ENCODE measurements around the gene BTBD2. TPM values are rescaled to one million over a fixed set of nuclear protein-coding genes. Genes with fewer than 3 reads are reported as not detected.

BTBD2 gene
- total RNA-seq, 1 donor from 2014 or later, result 118 TPM

GRCh38 chr19:2051773-2052704 is 36.5 kb upstream of the BTBD2 start:
- Mint-ChIP-seq H3K4me3 (peak overlapping the region; percentile 80), H3K36me3 (no peaks in the 10 kb centered on the region)

DNA sequence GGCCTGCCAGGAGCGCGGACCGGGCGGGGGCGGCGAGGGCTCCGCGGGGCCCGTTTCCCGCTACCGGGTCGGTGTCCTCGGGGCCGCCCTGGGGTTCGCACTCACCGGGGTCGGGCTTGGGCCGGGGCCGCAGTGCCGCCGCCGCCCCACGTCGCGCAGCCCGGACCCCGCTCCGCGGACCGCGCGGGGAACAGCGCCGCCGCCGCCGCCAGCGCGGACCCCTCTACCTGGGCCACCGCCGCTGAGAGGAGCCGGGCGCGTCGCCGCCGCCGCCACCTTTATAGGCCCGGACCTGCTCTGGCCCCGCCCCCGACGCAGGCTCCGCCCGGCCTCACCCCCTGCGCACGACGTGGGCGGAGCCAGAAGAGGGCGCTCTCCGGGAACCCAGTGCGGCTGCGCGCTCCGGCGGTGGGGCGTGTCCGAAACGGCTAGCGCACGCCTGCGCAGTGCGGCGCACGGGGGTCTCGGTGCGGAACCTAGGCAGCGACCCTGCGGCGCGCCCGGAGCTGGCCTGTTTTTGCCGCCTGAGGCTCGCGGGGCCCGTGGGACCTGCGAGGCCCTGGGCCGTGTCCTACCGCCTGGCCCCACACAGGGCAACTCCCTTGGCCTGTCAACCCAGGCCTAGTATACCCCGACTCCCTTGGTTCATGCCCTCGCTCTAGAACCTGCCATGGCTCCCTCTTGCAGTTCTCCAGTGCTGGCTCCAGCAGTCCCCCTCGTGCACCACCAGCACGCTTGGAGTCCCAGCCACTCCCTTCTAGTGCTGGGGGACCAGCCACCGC is 35.7 kb upstream of the BTBD2 start, which contains the start of gene MKNK2:
MKNK2 (minus strand) TSS at position 254 of the 782 bp plus-strand sequence. CDS start 393 bp downstream, outside the sequence.
- Mint-ChIP-seq H3K27me3 (no peaks in the 10 kb centered on the region), H3K4me1 (ENCODE audit: unreplicated experiment) (peaks cover 5% of the 10 kb centered on the region), H3K36me3 (no peaks in the 10 kb centered on the region), H3K9me3 (no peaks in the 10 kb centered on the region), H3K27ac (peak within 1 kb of the TSS; percentile 74), H3K4me3 (peak within 1 kb of the TSS; percentile 90)
- peak; percentile 99 for DNase-seq (ENCODE audit: extremely low spot score, unreplicated experiment)
- TF ChIP-seq, protein P1, sequence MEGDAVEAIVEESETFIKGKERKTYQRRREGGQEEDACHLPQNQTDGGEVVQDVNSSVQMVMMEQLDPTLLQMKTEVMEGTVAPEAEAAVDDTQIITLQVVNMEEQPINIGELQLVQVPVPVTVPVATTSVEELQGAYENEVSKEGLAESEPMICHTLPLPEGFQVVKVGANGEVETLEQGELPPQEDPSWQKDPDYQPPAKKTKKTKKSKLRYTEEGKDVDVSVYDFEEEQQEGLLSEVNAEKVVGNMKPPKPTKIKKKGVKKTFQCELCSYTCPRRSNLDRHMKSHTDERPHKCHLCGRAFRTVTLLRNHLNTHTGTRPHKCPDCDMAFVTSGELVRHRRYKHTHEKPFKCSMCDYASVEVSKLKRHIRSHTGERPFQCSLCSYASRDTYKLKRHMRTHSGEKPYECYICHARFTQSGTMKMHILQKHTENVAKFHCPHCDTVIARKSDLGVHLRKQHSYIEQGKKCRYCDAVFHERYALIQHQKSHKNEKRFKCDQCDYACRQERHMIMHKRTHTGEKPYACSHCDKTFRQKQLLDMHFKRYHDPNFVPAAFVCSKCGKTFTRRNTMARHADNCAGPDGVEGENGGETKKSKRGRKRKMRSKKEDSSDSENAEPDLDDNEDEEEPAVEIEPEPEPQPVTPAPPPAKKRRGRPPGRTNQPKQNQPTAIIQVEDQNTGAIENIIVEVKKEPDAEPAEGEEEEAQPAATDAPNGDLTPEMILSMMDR (conservative IDR thresholded peaks at IDR 0.05), result peak; percentile 60

More at GRCh38 chr19:2051773-2052704, 36.5 kb upstream of the BTBD2 start:
- Mint-ChIP-seq H3K27me3 (no peaks in the 10 kb centered on the region), H3K9me3 (no peaks in the 10 kb centered on the region), H3K27ac (peak overlapping the region; percentile 74), H3K4me1 (ENCODE audit: unreplicated experiment) (peaks cover 5% of the 10 kb centered on the region)
- DNase-seq (ENCODE audit: extremely low spot score, unreplicated experiment), result no peak
- TF ChIP-seq, protein P1 (conservative IDR thresholded peaks at IDR 0.05), result no peak

DNA sequence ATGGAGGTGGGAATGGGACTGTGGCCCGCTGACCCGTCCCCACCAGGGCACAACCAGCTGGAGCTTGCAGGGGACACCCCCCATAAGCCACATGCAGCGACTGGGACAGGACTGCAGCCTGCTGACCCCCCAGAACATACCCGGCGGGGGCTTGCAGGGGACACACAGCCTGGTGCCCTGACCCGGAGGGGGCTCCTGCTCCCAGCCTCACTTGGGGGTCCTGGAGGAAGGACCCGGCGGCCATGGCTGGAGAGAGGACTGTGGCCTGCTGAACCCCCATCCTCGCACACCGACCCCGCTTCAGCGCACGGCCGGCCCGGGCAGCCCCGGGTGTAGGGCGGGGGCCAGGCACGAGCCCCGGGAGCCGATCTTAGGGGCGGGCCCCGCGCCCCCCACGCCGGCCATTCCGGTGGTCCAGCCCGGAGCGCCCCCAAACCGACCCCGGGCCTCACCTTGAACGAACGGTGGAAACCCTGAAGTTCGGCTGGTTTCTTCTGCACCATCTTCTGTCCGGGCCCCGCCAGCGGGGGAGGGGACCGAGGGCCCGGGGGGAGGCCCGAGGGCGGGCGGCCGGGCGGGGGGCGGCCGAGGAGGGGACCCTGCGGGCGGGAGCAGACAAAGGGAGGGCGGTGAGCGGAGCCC is 35.0 kb upstream of the BTBD2 start:
- Mint-ChIP-seq H3K36me3 (no peaks in the 10 kb centered on the region), H3K4me1 (ENCODE audit: unreplicated experiment) (peaks cover 2% of the 10 kb centered on the region), H3K27ac (no peak overlapping the region), H3K4me3 (peak overlapping the region; percentile 90), H3K9me3 (no peaks in the 10 kb centered on the region), H3K27me3 (no peaks in the 10 kb centered on the region)
- DNase-seq (ENCODE audit: extremely low spot score, unreplicated experiment), result no peak
- TF ChIP-seq, protein P1 (conservative IDR thresholded peaks at IDR 0.05), result no peak

DNA sequence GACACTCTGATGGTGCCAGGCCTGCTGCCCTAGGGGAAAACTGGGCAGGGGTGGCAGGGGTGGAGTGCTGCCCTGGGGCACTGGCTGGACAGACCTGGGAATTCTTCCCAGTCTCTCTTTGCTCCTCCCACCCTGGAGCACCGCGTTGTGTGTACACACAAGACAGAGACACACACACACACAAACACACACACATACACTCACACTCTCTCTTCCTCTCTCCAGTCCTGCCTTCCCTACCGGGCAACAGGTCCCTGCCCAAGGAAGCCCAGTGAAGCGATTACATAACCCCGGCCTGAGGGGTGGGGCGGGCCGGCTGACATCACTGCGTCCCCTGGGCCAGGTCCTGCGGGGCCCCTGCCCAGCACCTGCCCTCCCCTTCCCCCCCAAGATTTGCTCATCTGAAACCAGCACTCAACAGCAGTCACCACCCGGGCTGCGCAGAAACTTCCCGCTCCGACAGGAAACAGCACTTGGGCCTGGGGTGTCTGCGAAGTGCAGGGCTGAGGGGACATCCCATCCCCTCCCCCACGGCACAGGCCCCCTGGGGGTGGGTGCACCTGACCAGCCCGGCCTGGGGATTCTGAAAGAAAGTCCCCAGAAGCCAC is 34.3 kb upstream of the BTBD2 start:
- Mint-ChIP-seq H3K36me3 (no peaks in the 10 kb centered on the region), H3K9me3 (no peaks in the 10 kb centered on the region), H3K27ac (peak overlapping the region; percentile 76), H3K4me3 (peak overlapping the region; percentile 90), H3K27me3 (no peaks in the 10 kb centered on the region), H3K4me1 (ENCODE audit: unreplicated experiment) (no peaks in the 10 kb centered on the region)
- TF ChIP-seq, protein P1 (conservative IDR thresholded peaks at IDR 0.05), result no peak
- DNase-seq (ENCODE audit: extremely low spot score, unreplicated experiment), result no peak
